ENCODE results near the gene DOCK6. TPM values are rescaled to one million over a fixed set of nuclear protein-coding genes. Genes with fewer than 3 reads are reported as not detected.

DOCK6 gene
- total and polyA plus RNA-seq, 2 of the 13 experiments (the other 11 are each of a cell fraction or from before 2014, with no cell fraction given): 5.4 to 38.1 TPM

DNA sequence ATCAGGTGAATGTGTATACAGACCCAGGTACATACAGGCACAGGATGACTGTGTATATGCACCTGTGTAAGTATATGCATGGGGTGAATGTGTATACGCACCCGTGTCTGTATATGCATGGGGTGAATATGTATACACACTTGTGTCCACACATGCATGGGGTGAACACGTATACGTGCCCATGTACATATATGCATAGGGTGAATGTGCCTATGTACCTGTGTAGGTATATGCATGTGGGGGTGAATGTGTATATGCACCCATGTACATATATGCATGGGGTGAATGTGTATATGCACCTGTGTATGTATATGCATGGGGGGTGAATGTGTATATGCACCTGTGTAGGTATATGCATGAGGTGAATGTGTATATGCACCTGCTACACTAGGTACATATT lies 29.8 kb downstream of the DOCK6 start:
- BruUV-seq (replicated peaks): no TSS peak
- intact Hi-C loops (cut with micrococcal nuclease; ENCODE audit: unreplicated experiment) (no loop called here), in situ Hi-C loops (cut with HindIII; ENCODE audit: extremely low pct_ligation_motif_present, low pct_unique_long_range_greater_than_20kb) (no loop called here)
- DNase-seq (ENCODE audit: low spot score) (no peak), ATAC-seq (no peak), FAIRE-seq (no peak)
- no peak for TF ChIP-seq FOXO1 (CRISPR knock-in tag; IDR thresholded peaks at IDR 0.05)
- no peak for TF ChIP-seq FOXK2 (IDR thresholded peaks at IDR 0.05)
- TF ChIP-seq SMYD3 (CRISPR knock-in tag; IDR thresholded peaks at IDR 0.05): no peak
- TF ChIP-seq ZNF552 (CRISPR knock-in tag; IDR thresholded peaks at IDR 0.05; ENCODE audit: borderline replicate concordance): no peak
- no peak for TF ChIP-seq AGO1 (IDR thresholded peaks at IDR 0.05; ENCODE audit: low read depth, low read length, poor library complexity, severe bottlenecking)
- no peak for TF ChIP-seq TCF12 (IDR thresholded peaks at IDR 0.05)
- TF ChIP-seq TCF12 (CRISPR knock-in tag; IDR thresholded peaks at IDR 0.05): no peak
- no peak for TF ChIP-seq SP4 (CRISPR knock-in tag; IDR thresholded peaks at IDR 0.05)
- no peak for TF ChIP-seq ZNF496 (CRISPR knock-in tag; IDR thresholded peaks at IDR 0.05; ENCODE audit: insufficient replicate concordance)
- no peak for TF ChIP-seq ZNF143 (CRISPR knock-in tag; IDR thresholded peaks at IDR 0.05)
- TF ChIP-seq ZNF879 (CRISPR knock-in tag; IDR thresholded peaks at IDR 0.05): no peak
- H4K20me1 ChIP-seq (ENCODE audit: insufficient read depth, low read length): no peaks in the 10 kb centered on the region
- H3K27ac ChIP-seq (ENCODE audit: extremely low read length, insufficient read depth, low read length): no peak overlapping the region
- H3K9ac ChIP-seq (ENCODE audit: insufficient read depth, low read depth, low read length): no peak overlapping the region
- H3K27me3 ChIP-seq (ENCODE audit: control insufficient read depth in 1 of 2, insufficient read depth in 2 of 2, low read length in 2 of 2): no peaks in the 10 kb centered on the region
- peaks cover 3 to 12% of the 10 kb centered on the region in 2 experiments; a peak in 3 of 5 replicates for H3K36me3 ChIP-seq (replicated peaks in 1 of 2; ENCODE audit: control insufficient read depth in 1 of 2, insufficient read depth in 2 of 2, low read length in 2 of 2)
- POLR2A ChIA-PET: no interaction called here
- no peak overlapping the region for H2AFZ ChIP-seq (ENCODE audit: low read length)
- CTCF ChIA-PET (ENCODE audit: low intra/inter-chr PET ratio, low total read pairs): no interaction called here
- H3K4me2 ChIP-seq (ENCODE audit: low read depth, low read length): no peak overlapping the region
- no peak overlapping the region for H3K4me3 ChIP-seq (replicated peaks in 1 of 3; ENCODE audit: insufficient read depth in 1 of 3, low read depth in 2 of 3, low read length in 3 of 3)
- 97% methylated on average over 4 of the region's 4 CpGs for WGBS (ENCODE audit: low lambda C conversion rate)
- H3K9me3 ChIP-seq (ENCODE audit: low read length): no peaks in the 10 kb centered on the region
- peaks cover 58% of the 10 kb centered on the region for H3K4me1 ChIP-seq (ENCODE audit: insufficient read depth, low read length)
- no peaks in the 10 kb centered on the region for H3K79me2 ChIP-seq (ENCODE audit: insufficient read depth, low read length)

Measured in HepG2 (cell line).